Measurements from ENCODE around the gene HDAC7. TPM values are rescaled to one million over a fixed set of nuclear protein-coding genes. Genes with fewer than 3 reads are reported as not detected.
A peak's percentile ranks its signal among the peaks of the same experiment; 100 is the strongest.

Gene HDAC7
- total RNA-seq, 1 donor from 2014 or later = 92.2 TPM

GRCh38 chr12:47813511-47814196, 6.0 kb downstream of the HDAC7 start:
- H3K27ac Mint-ChIP-seq (ENCODE audit: unreplicated experiment) = peak overlapping the region; percentile 91
- H3K4me1 Mint-ChIP-seq (ENCODE audit: low read depth, unreplicated experiment) = peaks cover 65% of the 10 kb centered on the region
- Histone ChIP-seq H3K79me2 (ENCODE audit: insufficient read depth, low read length) (peaks cover 98% of the 10 kb centered on the region), H3K4me3 (ENCODE audit: insufficient read depth, low read depth, low read length) (peak overlapping the region; percentile 41), H3K27ac (ENCODE audit: low read depth, low read length) (peak overlapping the region; percentile 81), H3K27me3 (ENCODE audit: insufficient read depth, low read length) (no peaks in the 10 kb centered on the region), H3K36me3 (ENCODE audit: insufficient read depth, low read length) (peaks cover 5% of the 10 kb centered on the region), H3K4me2 (ENCODE audit: low read length) (peak overlapping the region; percentile 86), H3K4me1 (ENCODE audit: insufficient read depth, low read length) (peaks cover 82% of the 10 kb centered on the region), H4K20me1 (ENCODE audit: insufficient read depth, low read length) (peaks cover 93% of the 10 kb centered on the region), H3K9me3 (ENCODE audit: insufficient read depth, low read depth, low read length) (no peaks in the 10 kb centered on the region), H2AFZ (ENCODE audit: low read depth, low read length) (no peak overlapping the region), H3K9ac (ENCODE audit: low read length) (peak overlapping the region; percentile 75)
- DNase-seq (ENCODE audit: low read depth) (no peak), FAIRE-seq (no peak)
- H3K27me3 Mint-ChIP-seq (ENCODE audit: low read depth, unreplicated experiment) = no peaks in the 10 kb centered on the region
- H3K36me3 Mint-ChIP-seq (ENCODE audit: low read depth, unreplicated experiment) = peaks cover 2% of the 10 kb centered on the region
- peak overlapping the region; percentile 60 for H3K4me3 Mint-ChIP-seq (ENCODE audit: unreplicated experiment)
- TF ChIP-seq CTCF (IDR thresholded peaks at IDR 0.05; ENCODE audit: insufficient read depth, low read depth, low read length) (no peak), EZH2 (IDR thresholded peaks at IDR 0.05; ENCODE audit: insufficient read depth, low read length) (no peak)
- H3K9me3 Mint-ChIP-seq (ENCODE audit: unreplicated experiment) = no peaks in the 10 kb centered on the region

GRCh38 chr12:47812797-47813510, 6.7 kb downstream of the HDAC7 start:
- FAIRE-seq = no peak
- H3K9me3 ChIP-seq (ENCODE audit: insufficient read depth, low read depth, low read length) = no peaks in the 10 kb centered on the region

More at GRCh38 chr12:47812797-47813510, 6.7 kb downstream of the HDAC7 start:
- Mint-ChIP-seq H3K4me3 (ENCODE audit: unreplicated experiment) (peak overlapping the region; percentile 66), H3K27ac (ENCODE audit: unreplicated experiment) (peak overlapping the region; percentile 96), H3K4me1 (ENCODE audit: low read depth, unreplicated experiment) (peaks cover 68% of the 10 kb centered on the region), H3K9me3 (ENCODE audit: unreplicated experiment) (no peaks in the 10 kb centered on the region), H3K36me3 (ENCODE audit: low read depth, unreplicated experiment) (peaks cover 2% of the 10 kb centered on the region), H3K27me3 (ENCODE audit: low read depth, unreplicated experiment) (no peaks in the 10 kb centered on the region)
- H3K9ac ChIP-seq (ENCODE audit: low read length) = peak overlapping the region; percentile 82
- peak overlapping the region; percentile 86 for H3K4me2 ChIP-seq (ENCODE audit: low read length)
- H3K27ac ChIP-seq (ENCODE audit: low read depth, low read length) = peak overlapping the region; percentile 94
- peaks cover 98% of the 10 kb centered on the region for H3K79me2 ChIP-seq (ENCODE audit: insufficient read depth, low read length)
- H3K4me3 ChIP-seq (ENCODE audit: insufficient read depth, low read depth, low read length) = peak overlapping the region; percentile 41
- DNase-seq (ENCODE audit: low read depth) = peak; percentile 84
- no peaks in the 10 kb centered on the region for H3K27me3 ChIP-seq (ENCODE audit: insufficient read depth, low read length)
- H3K4me1 ChIP-seq (ENCODE audit: insufficient read depth, low read length) = peaks cover 82% of the 10 kb centered on the region
- no peak overlapping the region for H2AFZ ChIP-seq (ENCODE audit: low read depth, low read length)
- peaks cover 93% of the 10 kb centered on the region for H4K20me1 ChIP-seq (ENCODE audit: insufficient read depth, low read length)
- no peak for TF ChIP-seq EZH2 (IDR thresholded peaks at IDR 0.05; ENCODE audit: insufficient read depth, low read length)
- TF ChIP-seq CTCF (IDR thresholded peaks at IDR 0.05; ENCODE audit: insufficient read depth, low read depth, low read length) = no peak
- peaks cover 5% of the 10 kb centered on the region for H3K36me3 ChIP-seq (ENCODE audit: insufficient read depth, low read length)

Measured in astrocyte (in vitro differentiated cells and primary cell).